ENCODE data around the gene RFNG.

RFNG gene

GRCh38 chr17:82089723-82090548 is 38.3 kb upstream of the RFNG start:
- DNase-seq (ENCODE audit: low spot score) = no peak

GRCh38 chr17:82088838-82089722 is 37.5 kb upstream of the RFNG start:
- no peak for DNase-seq (ENCODE audit: low spot score)

- no peak for DNase-seq (ENCODE audit: low spot score)
Observed at GRCh38 chr17:82087961-82088837, 36.6 kb upstream of the RFNG start.

GRCh38 chr17:82086941-82087906 is 35.6 kb upstream of the RFNG start:
- no peak for DNase-seq (ENCODE audit: low spot score)

GRCh38 chr17:82085931-82086764 is 34.5 kb upstream of the RFNG start:
- no peak for DNase-seq (ENCODE audit: low spot score)

GRCh38 chr17:82085031-82085861 is 33.6 kb upstream of the RFNG start:
- DNase-seq (ENCODE audit: low spot score) = no peak

GRCh38 chr17:82084373-82085030 is 32.9 kb upstream of the RFNG start:
- no peak for DNase-seq (ENCODE audit: low spot score)

GRCh38 chr17:82083533-82084359 is 32.1 kb upstream of the RFNG start:
- no peak for DNase-seq (ENCODE audit: low spot score)

GRCh38 chr17:82083009-82083408 is 31.4 kb upstream of the RFNG start:
- DNase-seq (ENCODE audit: low spot score) = no peak

- DNase-seq (ENCODE audit: low spot score) = no peak
Observed at GRCh38 chr17:82082456-82082855, 30.8 kb upstream of the RFNG start.

GRCh38 chr17:82081966-82082365 is 30.4 kb upstream of the RFNG start:
- no peak for DNase-seq (ENCODE audit: low spot score)

GRCh38 chr17:82081546-82081945 is 29.9 kb upstream of the RFNG start:
- DNase-seq (ENCODE audit: low spot score) = no peak

GRCh38 chr17:82080789-82081464 is 29.3 kb upstream of the RFNG start:
- no peak for DNase-seq (ENCODE audit: low spot score)

GRCh38 chr17:82080048-82080788 is 28.6 kb upstream of the RFNG start:
- DNase-seq (ENCODE audit: low spot score) = no peak

GRCh38 chr17:82079001-82079677 is 27.5 kb upstream of the RFNG start:
- no peak for DNase-seq (ENCODE audit: low spot score)

GRCh38 chr17:82078433-82078832 is 26.8 kb upstream of the RFNG start:
- no peak for DNase-seq (ENCODE audit: low spot score)
